Measurements from ENCODE around the gene CEACAM8.
"Not testable (repeated sequence)": the region's sequence is repeated elsewhere in the genome, so short reads cannot be mapped to it uniquely, and the experiment has no call there.

The CEACAM8 gene

GRCh38 chr19:42594617-42595489 lies at the start of gene CEACAM8:
TSS of gene CEACAM8 (minus strand) at chr19:42594924. CDS start at chr19:42594828, 96 bp downstream.
- DNase-seq = no peak

GRCh38 chr19:42639324-42640092 lies 44.8 kb upstream of the CEACAM8 start:
- not testable (repeated sequence) for DNase-seq

- no peak for DNase-seq
Measured at GRCh38 chr19:42635233-42635539, 40.5 kb upstream of the CEACAM8 start.

GRCh38 chr19:42634409-42635232 lies 39.9 kb upstream of the CEACAM8 start:
- DNase-seq = peak; percentile 20

- no peak for DNase-seq
Measured at GRCh38 chr19:42629191-42629590, 34.5 kb upstream of the CEACAM8 start.

GRCh38 chr19:42628411-42629140 lies 33.9 kb upstream of the CEACAM8 start:
- DNase-seq = no peak

- no peak for DNase-seq
Measured at GRCh38 chr19:42627916-42628315, 33.2 kb upstream of the CEACAM8 start.

GRCh38 chr19:42626181-42626580 lies 31.5 kb upstream of the CEACAM8 start:
- no peak for DNase-seq

GRCh38 chr19:42619271-42619670 lies 24.5 kb upstream of the CEACAM8 start:
- DNase-seq = no peak

- no peak for DNase-seq
Measured at GRCh38 chr19:42613666-42614065, 18.9 kb upstream of the CEACAM8 start.

GRCh38 chr19:42610401-42610915 lies 15.7 kb upstream of the CEACAM8 start:
- not testable (repeated sequence) for DNase-seq

GRCh38 chr19:42606660-42607351 lies 12.1 kb upstream of the CEACAM8 start:
- DNase-seq = peak; percentile 48

- peak; percentile 12 for DNase-seq
Measured at GRCh38 chr19:42601811-42602443, 7.2 kb upstream of the CEACAM8 start.

GRCh38 chr19:42596391-42597072 lies 1.8 kb upstream of the CEACAM8 start:
- DNase-seq = peak; percentile 50

GRCh38 chr19:42595550-42596172 lies 937 bp upstream of the CEACAM8 start:
- no peak for DNase-seq

GRCh38 chr19:42589792-42590191 lies 4.9 kb downstream of the CEACAM8 start:
- no peak for DNase-seq

- no peak for DNase-seq
Measured at GRCh38 chr19:42584466-42584865, 10.3 kb downstream of the CEACAM8 start.

GRCh38 chr19:42577016-42577415 lies 17.7 kb downstream of the CEACAM8 start:
- DNase-seq = no peak

GRCh38 chr19:42576241-42576640 lies 18.5 kb downstream of the CEACAM8 start:
- DNase-seq = no peak

GRCh38 chr19:42573642-42574041 lies 21.1 kb downstream of the CEACAM8 start:
- no peak for DNase-seq
